BLaER1 (cell line): Measurements from ENCODE around the gene ZNF724.
"Not testable (repeated sequence)": the region's sequence is repeated elsewhere in the genome, so short reads cannot be mapped to it uniquely, and the experiment has no call there.

ENCODE experiments used
- H3K27ac ChIP-seq: shearing (Covaris generic); formaldehyde crosslinking; 2 replicates; pipeline ENCODE4 v1.8.1; 2022
- H3K27me3 ChIP-seq: shearing (Covaris generic); formaldehyde crosslinking; 2 replicates; pipeline ENCODE4 v1.8.1; 2022
- H3K36me3 ChIP-seq: shearing (Covaris generic); formaldehyde crosslinking; 2 replicates; pipeline ENCODE4 v1.8.1; 2022
- H3K4me1 ChIP-seq: shearing (Covaris generic); formaldehyde crosslinking; 2 replicates; pipeline ENCODE4 v1.8.1; 2022
- H3K4me2 ChIP-seq: shearing (Covaris generic); formaldehyde crosslinking; 2 replicates; pipeline ENCODE4 v1.8.1; 2022
- H3K4me3 ChIP-seq: shearing (Covaris generic); formaldehyde crosslinking; 2 replicates; pipeline ENCODE4 v1.8.1; 2022
- H3K9ac ChIP-seq: shearing (Covaris generic); formaldehyde crosslinking; 2 replicates; pipeline ENCODE4 v1.8.1; 2022
- H3K9me3 ChIP-seq: shearing (Covaris generic); formaldehyde crosslinking; 2 replicates; pipeline ENCODE4 v1.8.1; 2022
- H4K20me1 ChIP-seq: shearing (Covaris generic); formaldehyde crosslinking; 2 replicates; pipeline ENCODE4 v1.8.1; 2022
- Cebpa-rat ChIP-seq: shearing (Covaris generic); IDR thresholded peaks from 2 replicates; pipeline ENCODE4 v1.8.1; 2022

Gene ZNF724

DNA sequence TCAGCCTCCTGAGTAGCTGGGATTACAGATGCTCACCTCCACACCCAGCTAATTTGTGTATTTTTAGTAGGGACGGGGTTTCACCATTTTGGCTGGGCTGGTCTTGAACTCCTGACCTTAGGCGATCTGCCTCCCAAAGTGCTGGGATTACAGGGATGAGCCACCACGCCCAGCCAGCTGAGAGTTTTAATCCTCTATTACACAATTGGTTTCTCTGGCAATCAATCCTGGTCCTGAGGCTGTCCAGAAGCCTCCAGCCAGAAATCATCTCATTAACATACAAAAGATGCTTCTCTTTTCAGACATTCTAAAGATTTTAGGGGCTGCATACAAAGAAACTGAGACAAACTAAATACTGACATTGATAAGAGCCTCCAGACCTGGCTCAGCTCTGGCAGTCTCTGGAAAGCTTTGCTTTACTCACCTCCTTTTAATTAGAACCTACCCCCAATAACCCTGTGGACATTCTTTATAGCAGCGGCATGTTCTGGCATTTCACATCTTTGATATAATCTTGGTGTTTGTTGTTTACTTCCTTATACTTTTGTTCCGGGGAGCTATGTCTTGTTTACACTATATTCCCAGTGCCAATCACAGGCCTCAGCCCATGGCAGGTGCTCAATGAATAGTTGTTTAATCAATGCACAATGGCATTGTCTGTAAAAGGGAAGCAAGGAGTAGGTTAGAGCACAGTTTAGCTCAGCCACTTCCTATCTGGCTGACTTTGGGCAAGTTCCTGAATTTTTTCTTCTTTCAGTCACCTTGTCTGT lies 4.1 kb upstream of the ZNF724 start:
- no peaks in the 10 kb centered on the region for H3K27me3 ChIP-seq
- H3K9me3 ChIP-seq: no peaks in the 10 kb centered on the region
- H3K4me3 ChIP-seq: no peak overlapping the region
- TF ChIP-seq Cebpa-rat: no peak
- H3K27ac ChIP-seq: no peak overlapping the region
- peaks cover 34% of the 10 kb centered on the region for H3K36me3 ChIP-seq
- H3K9ac ChIP-seq: no peak overlapping the region
- no peaks in the 10 kb centered on the region for H4K20me1 ChIP-seq
- H3K4me1 ChIP-seq: 0 out of 2 replicates have a peak, but pooled peaks cover 2% of the 10 kb centered on the region
- H3K4me2 ChIP-seq: no peak overlapping the region

DNA sequence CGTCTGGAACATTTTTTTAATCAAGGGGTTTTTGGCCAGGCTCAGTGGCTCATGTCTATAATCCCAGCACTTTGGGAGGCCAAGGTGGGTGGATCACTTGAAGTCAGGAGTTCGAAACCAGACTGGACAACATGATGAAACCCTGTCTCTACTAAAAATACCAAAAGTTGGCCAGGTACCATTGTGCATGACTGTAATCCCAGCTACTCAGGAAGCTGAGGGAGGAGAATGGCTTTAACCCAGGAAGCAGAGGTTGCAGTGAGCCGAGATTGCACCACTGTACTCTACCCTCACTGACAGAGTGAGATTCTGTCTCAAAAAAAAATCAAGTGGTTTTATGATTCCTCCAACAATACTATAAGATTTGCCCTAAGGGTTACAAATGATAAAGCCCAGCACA lies 3.1 kb upstream of the ZNF724 start:
- not testable (repeated sequence) for H3K9ac ChIP-seq, H3K4me2 ChIP-seq, H4K20me1 ChIP-seq, H3K9me3 ChIP-seq, H3K4me1 ChIP-seq, H3K27me3 ChIP-seq, H3K27ac ChIP-seq, H3K4me3 ChIP-seq
- H3K36me3 ChIP-seq: peaks cover 28% of the 10 kb centered on the region

DNA sequence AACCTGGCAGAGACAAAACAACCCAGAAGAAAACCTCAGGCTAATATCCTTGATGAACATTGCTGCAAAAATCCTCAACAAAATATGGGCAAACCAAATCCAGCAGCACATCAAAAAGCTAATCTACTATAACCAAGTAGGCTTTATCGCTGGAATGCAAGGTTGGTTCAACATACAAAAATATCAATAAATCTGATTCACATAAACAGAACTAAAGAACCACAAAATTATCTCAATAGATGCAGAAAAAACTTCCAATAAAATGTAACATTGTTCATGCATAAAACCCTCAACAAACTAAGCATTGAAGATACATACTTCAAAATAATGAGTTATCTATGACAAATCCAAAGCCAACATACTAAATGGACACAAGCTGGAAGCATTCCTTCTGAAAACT lies 8.8 kb downstream of the ZNF724 start:
- Histone ChIP-seq H3K4me2 (no peak overlapping the region), H4K20me1 (no peaks in the 10 kb centered on the region), H3K4me1 (no peaks in the 10 kb centered on the region), H3K9ac (no peak overlapping the region), H3K4me3 (peak overlapping the region; percentile 8; the same call in 1 of the 2 replicates), H3K27ac (no peak overlapping the region), H3K27me3 (no peaks in the 10 kb centered on the region), H3K36me3 (peaks cover 99% of the 10 kb centered on the region), H3K9me3 (peaks cover 100% of the 10 kb centered on the region)
- no peak for TF ChIP-seq Cebpa-rat

DNA sequence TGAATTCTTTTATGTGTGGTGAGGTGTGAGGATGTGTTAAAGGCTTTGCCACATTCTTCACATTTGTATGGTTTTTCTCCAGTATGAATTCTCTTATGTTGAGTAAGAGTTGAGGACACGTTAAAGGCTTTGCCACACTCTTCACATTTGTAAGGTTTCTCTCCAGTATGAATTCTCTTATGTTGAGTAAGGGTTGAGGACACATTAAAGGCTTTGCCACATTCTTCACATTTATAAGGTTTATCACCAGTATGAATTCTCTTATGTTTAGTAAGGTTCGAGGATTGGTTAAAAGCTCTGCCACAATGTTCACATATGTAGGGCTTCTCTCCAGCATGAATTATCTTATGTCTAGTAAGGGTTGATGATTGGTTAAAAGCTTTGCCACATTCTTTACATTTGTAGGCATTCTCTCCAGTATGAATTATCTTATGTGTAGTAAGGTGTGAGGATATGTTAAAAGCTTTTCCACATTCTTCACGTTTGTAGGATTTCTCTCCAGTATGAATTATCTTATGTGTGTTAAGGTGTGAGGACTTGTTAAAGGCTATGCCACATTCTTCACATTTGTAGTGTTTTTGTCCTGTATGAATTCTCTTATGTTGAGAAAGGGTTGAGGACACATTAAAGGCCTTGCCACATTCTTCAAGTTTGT lies 27.1 kb downstream of the ZNF724 start:
- Histone ChIP-seq H3K9ac (no peak overlapping the region), H3K9me3 (peaks cover 99% of the 10 kb centered on the region), H3K36me3 (peaks cover 98% of the 10 kb centered on the region), H3K4me1 (no peaks in the 10 kb centered on the region), H3K4me2 (no peak overlapping the region), H3K27ac (no peak overlapping the region), H3K4me3 (peak overlapping the region; percentile 49), H4K20me1 (no peaks in the 10 kb centered on the region), H3K27me3 (no peaks in the 10 kb centered on the region)
- TF ChIP-seq Cebpa-rat: no peak

DNA sequence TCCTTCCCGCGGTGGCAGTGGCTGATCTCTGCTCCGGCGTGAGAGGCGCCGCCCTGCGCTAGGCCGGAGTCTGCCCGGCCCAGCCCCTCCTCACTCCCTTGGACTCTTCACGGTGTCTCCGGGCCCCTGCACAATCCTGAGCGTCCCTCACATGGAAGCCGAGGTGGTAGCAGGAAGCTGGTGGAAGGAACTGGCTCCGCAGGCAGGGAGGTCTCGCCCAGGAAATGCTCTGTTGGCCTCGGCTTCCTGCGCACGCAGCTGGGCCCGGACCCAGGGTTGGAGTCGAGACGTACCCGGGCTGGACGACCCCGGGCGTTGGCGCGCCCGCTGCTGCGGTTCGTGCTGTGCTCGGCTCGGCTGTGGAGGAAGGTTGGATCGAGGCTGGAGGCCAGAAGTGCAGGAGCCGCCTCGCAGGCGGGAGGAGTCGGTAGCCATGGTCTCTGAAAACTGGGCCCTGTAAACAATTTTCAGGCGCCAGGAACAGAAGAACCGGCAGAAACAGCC lies 46.3 kb downstream of the ZNF724 start:
- Histone ChIP-seq H3K27ac (no peak overlapping the region), H3K9ac (no peak overlapping the region), H3K4me1 (no peaks in the 10 kb centered on the region), H3K4me3 (no peak overlapping the region), H3K36me3 (no peaks in the 10 kb centered on the region), H3K27me3 (no peaks in the 10 kb centered on the region), H3K4me2 (no peak overlapping the region), H3K9me3 (peaks cover 57% of the 10 kb centered on the region), H4K20me1 (no peaks in the 10 kb centered on the region)
- no peak for TF ChIP-seq Cebpa-rat

DNA sequence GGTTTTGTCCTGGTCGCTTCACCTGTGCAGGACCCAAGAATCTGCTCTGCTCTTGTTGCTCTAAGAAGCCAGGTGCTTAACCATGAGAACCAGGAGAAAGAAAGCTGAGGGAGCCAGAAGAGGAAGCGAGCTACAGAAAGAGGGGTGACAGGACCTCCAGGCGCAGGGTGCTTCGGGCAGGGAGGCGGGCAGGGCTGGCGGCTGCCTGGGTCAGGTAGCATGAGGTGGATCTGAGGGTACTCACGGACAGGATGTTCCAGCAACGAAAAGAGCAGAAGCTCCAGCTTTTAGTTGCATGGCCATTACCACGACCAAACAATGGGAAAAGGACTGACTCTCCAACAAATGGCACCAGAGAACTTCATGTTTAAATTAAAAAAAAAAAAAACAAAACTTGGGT lies 59.9 kb downstream of the ZNF724 start:
- H3K27ac ChIP-seq: no peak overlapping the region
- no peak overlapping the region for H3K4me3 ChIP-seq
- no peaks in the 10 kb centered on the region for H3K36me3 ChIP-seq
- H3K4me1 ChIP-seq: no peaks in the 10 kb centered on the region
- H3K27me3 ChIP-seq: no peaks in the 10 kb centered on the region
- no peak overlapping the region for H3K4me2 ChIP-seq
- no peak for TF ChIP-seq Cebpa-rat
- peaks cover 30% of the 10 kb centered on the region for H3K9me3 ChIP-seq
- no peaks in the 10 kb centered on the region for H4K20me1 ChIP-seq
- H3K9ac ChIP-seq: no peak overlapping the region

DNA sequence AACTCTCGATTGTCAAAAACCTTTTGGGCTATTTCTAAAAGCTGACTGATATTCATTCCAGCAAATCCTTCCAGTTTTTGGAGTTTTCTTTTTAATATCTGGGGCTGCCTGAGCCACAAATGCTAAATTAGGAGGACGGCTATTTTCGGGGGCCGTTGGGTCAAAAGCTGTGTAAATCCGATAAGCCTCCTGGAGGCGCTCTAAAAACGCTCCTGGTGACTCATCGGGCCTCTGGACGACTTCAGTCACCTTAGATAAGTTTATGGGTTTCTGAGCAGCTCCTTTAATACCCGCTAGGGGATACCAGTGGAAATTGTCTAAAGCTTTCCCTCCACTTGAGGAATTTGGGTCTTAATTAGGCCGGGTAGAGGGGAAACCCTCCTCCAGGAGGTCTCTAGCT lies 66.9 kb downstream of the ZNF724 start:
- Histone ChIP-seq H3K9ac (no peak overlapping the region), H3K36me3 (no peaks in the 10 kb centered on the region), H3K4me3 (no peak overlapping the region), H3K4me2 (no peak overlapping the region), H3K27me3 (no peaks in the 10 kb centered on the region), H3K4me1 (no peaks in the 10 kb centered on the region), H3K27ac (no peak overlapping the region), H3K9me3 (peaks cover 33% of the 10 kb centered on the region), H4K20me1 (no peaks in the 10 kb centered on the region)
- no peak for TF ChIP-seq Cebpa-rat
